IPS-18c (cell line): ENCODE data around the gene MTARC2.

Experiments
- H3K4me3 ChIP-seq: 2 replicates; pipeline ENCODE4 v1.7.0; 2013; ENCODE audit warnings: low read depth, mild to moderate bottlenecking, low read length, moderate library complexity; ENCODE audit not compliant: insufficient read depth
- H3K9me3 ChIP-seq: one replicate; pipeline ENCODE4 v1.6.1; 2013; ENCODE audit warnings: mild to moderate bottlenecking, low read length, moderate library complexity; ENCODE audit not compliant: control insufficient read depth, insufficient read depth

MTARC2 gene

DNA sequence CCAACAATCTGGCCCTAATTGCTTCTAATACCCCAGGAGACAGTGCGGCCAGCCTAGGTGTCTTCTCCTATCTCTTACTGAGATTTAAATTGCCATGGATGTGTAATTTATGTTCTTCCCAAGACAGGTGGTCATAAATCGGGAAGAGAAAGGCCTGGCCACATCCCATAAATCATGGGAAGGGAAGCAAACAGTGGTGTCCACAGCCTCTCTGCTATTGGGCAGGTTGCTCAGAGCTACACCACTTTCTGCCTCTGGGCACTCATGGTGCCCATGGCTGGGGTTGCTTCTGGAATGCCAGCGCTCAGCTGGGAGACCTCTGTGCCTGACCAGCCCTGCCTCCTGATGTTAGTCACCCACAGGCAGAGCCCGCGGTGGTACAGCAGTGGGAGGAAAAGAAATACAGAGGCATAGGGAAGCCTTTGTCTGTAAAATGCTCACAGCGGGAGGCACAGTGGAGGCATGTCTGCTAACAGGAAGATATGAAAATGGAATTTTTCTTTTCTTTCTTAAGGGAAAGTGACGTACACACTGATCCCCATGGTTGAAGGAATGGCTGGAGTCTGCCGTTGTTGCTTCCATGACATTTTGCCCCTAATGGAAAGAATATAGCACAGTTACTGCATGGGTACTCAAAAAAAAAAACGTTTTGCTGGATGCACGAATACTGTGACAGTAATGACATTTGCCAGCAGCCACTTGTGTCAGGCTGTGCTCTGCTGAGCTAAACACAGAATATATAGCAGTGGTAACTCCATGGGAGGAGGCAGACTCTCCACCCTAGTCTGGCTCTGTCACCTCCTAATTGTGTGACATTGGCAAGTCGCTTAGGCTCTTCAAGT is 60.4 kb downstream of the MTARC2 start:
- Histone ChIP-seq H3K9me3 (no peaks in the 10 kb centered on the region), H3K4me3 (no peak overlapping the region)

- no peak overlapping the region for H3K4me3 ChIP-seq
- no peaks in the 10 kb centered on the region for H3K9me3 ChIP-seq
These were observed 61.0 kb downstream of the MTARC2 start for GRCh38 chr1:220809187-220809550.

DNA sequence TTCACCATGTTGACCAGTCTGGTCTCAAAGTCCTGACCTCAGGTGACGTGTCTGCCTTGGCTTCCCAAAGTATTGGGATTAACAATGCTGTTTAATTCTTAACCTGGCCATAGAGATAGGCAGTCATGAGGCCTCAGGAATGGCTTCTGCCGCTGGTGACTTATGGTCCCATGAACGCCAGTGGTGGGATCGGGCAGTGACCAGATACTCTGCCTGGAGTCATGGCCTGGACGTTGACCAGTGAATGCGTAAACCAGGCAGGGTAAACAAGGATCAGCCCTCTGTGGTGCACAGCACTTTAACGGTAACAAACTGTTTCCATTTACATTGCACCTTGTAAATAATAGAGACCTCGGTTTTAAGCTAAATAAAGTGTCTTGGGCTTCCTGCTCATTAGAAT is 61.6 kb downstream of the MTARC2 start:
- H3K9me3 ChIP-seq, result no peaks in the 10 kb centered on the region
- H3K4me3 ChIP-seq, result no peak overlapping the region

GRCh38 chr1:220810179-220810653 is 62.1 kb downstream of the MTARC2 start:
- Histone ChIP-seq H3K4me3 (peak overlapping the region; percentile 29; the same call in 1 of the 2 replicates), H3K9me3 (no peaks in the 10 kb centered on the region)

GRCh38 chr1:220810963-220811362 is 62.8 kb downstream of the MTARC2 start:
- Histone ChIP-seq H3K4me3 (no peak overlapping the region), H3K9me3 (no peaks in the 10 kb centered on the region)

- Histone ChIP-seq H3K9me3 (no peaks in the 10 kb centered on the region), H3K4me3 (no peak overlapping the region)
These were observed 63.6 kb downstream of the MTARC2 start for GRCh38 chr1:220811695-220812094.

GRCh38 chr1:220812308-220812707 is 64.2 kb downstream of the MTARC2 start:
- no peak overlapping the region for H3K4me3 ChIP-seq
- no peaks in the 10 kb centered on the region for H3K9me3 ChIP-seq

DNA sequence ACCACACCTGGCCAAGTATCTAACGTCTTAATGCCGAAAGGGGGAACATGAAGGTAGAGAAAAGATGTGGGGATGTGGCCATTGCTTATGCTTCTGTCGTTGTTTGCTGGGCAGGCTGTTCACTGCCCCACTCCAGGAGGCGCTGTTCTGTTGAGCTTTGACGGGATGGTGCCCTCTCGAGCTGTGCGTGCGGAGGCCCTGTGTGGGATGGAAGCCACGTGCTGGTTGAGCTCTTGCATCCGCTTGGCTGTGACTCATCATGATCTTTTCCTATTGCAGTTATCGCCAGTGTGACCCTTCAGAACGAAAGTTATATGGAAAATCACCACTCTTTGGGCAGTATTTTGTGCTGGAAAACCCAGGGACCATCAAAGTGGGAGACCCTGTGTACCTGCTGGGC is 64.9 kb downstream of the MTARC2 start:
- H3K9me3 ChIP-seq, result no peaks in the 10 kb centered on the region
- no peak overlapping the region for H3K4me3 ChIP-seq

DNA sequence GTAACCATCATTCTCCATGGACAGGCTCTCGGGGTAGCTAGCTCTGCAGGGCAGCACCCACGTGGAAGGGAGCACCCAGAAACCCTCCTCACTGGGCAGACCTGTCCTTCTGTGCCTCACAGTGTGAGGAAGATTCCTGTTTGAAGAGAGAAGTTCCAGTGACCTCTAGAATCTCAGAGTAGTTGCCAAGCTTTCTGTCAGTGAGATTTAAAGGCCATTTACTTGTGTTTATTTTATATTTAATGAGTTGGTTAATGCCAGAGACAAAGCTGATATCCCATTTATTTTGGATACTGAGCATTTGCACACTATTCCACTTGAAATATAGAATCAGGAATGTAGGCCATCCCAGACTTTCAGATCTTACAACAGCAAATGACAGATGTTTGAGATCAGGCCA is 67.3 kb downstream of the MTARC2 start:
- no peaks in the 10 kb centered on the region for H3K9me3 ChIP-seq
- no peak overlapping the region for H3K4me3 ChIP-seq

- H3K9me3 ChIP-seq, result no peaks in the 10 kb centered on the region
These were observed 69.8 kb downstream of the MTARC2 start for GRCh38 chr1:220817907-220818306.

DNA sequence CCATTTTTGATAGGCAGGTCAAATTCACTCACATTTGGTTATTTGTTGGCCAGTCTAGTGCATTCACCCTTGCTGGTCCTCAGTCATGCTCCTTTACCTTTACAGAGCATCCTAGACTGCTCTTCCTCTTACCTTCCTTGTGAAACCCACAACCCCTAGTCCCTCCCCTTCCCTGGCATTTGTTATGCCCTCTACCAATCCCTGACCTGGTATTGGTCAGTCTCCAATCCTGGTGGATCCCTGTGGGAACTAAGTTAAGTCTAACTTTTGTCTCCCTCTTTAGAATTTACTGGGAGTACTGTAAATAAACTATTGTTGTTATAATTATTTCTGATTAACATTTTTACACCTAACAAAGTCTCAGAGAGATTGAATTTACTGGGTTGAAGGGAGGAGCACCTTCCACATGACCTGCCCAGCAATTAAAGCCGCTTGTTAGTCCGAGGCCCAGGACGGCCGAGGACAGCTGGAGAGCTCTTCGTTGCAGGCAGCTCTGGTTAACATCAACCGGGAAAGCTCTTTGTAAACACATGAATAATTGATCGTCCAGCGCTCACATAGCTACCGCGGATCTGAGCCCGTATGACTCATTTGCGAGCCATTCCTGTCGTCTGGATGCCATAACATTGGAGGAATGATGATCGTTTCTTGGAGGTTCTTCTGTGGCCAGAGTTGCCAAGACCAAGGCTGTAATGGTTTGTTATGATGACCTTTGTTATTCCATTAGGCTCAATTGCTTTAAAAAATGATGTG is 70.5 kb downstream of the MTARC2 start:
- H3K4me3 ChIP-seq, result no peak overlapping the region; the same call in 1 of the 2 replicates

More at GRCh38 chr1:220817907-220818306, 69.8 kb downstream of the MTARC2 start:
- H3K4me3 ChIP-seq, result no peak overlapping the region

GRCh38 chr1:220819467-220820026 is 71.4 kb downstream of the MTARC2 start:
- Histone ChIP-seq H3K4me3 (no peak overlapping the region), H3K9me3 (no peaks in the 10 kb centered on the region)

More for the DNA sequence above, 70.5 kb downstream of the MTARC2 start:
- H3K9me3 ChIP-seq, result no peaks in the 10 kb centered on the region

GRCh38 chr1:220824031-220824989 is 76.2 kb downstream of the MTARC2 start:
- no peaks in the 10 kb centered on the region for H3K9me3 ChIP-seq
- H3K4me3 ChIP-seq, result no peak overlapping the region

DNA sequence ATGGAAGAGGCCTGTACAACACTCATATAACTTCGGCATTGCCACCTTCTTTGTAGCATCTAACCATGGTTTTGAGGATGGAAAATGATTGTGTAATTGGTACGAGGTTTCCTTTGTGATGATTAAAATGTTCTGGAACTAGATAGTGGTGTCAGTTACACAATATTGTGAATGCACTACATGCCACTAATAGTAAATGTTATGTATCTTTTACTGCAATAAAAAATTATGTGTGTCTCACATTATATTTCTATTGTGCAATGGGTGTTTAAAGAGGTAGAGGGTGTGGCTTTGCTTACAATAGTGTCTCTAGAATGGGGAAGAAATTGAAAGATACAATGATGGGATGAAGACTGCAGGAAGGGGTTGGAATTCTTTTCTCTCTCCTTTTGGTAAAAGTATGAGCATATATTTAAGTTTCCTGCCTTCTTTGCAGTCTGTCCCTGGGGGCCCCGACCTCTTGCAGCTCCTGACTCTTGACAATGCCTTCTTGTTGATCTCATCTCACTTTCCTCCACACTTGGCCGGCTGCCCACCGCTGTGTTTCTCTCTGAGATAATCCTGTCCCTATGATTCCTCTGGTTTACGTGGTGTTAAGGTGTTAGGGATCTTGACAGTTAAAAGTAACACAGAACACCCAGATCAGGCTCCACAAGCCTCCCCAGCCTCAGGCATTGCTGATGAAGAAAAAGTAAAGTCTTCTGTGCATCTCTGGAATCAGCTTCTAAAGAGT is 77.9 kb downstream of the MTARC2 start:
- H3K4me3 ChIP-seq, result no peak overlapping the region
- H3K9me3 ChIP-seq, result no peaks in the 10 kb centered on the region

DNA sequence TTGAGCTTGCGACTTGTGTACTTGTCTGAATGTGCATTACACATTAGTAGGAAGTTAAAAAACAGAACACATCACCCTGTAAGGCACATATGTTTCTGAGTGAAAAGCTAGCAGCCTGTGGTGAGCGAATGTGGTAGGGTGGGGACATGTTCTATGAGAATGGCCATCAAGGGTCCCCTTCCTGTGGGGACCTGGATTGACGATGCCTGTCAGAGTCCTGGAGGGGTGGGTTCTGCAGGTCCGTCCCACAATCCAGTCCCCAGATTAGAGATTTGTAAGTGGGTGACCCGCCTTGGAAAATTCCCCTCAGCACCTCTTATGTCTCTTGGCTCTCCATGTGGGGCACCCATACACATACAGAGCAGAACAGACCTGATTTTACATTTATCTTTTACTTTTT is 78.6 kb downstream of the MTARC2 start:
- no peaks in the 10 kb centered on the region for H3K9me3 ChIP-seq
- H3K4me3 ChIP-seq, result no peak overlapping the region

- Histone ChIP-seq H3K4me3 (no peak overlapping the region), H3K9me3 (no peaks in the 10 kb centered on the region)
These were observed 79.5 kb downstream of the MTARC2 start for GRCh38 chr1:220827445-220828178.
